H9 (cell line): Measurements from ENCODE around the gene KPTN. TPM values are rescaled to one million over a fixed set of nuclear protein-coding genes. Genes with fewer than 3 reads are reported as not detected.

ENCODE experiments used
- DNase-seq: peaks from one replicate; pipeline ENCODE4 v3.0.0-alpha.2; 2017
- H2AFZ ChIP-seq: one replicate; pipeline ENCODE4 v1.6.1; 2013; ENCODE audit warnings: mild to moderate bottlenecking, low read length, control low read depth, moderate library complexity
- H2AK5ac ChIP-seq: 2 replicates; pipeline ENCODE4 v1.6.1; 2013; ENCODE audit warnings: low read length, control low read depth, mixed read lengths; ENCODE audit not compliant: insufficient read length
- H2BK120ac ChIP-seq: one replicate; pipeline ENCODE4 v1.6.1; 2013; ENCODE audit warnings: low read depth, mild to moderate bottlenecking, low read length, control low read depth, inconsistent platforms; ENCODE audit not compliant: poor library complexity, severe bottlenecking
- H2BK12ac ChIP-seq: 2 replicates; pipeline ENCODE4 v1.6.1; 2013; ENCODE audit warnings: low read length, control low read depth, mixed read lengths, low read depth; ENCODE audit not compliant: insufficient read length
- H2BK15ac ChIP-seq: 2 replicates; pipeline ENCODE4 v1.6.1; 2013; ENCODE audit warnings: low read depth, low read length, control low read depth
- H2BK20ac ChIP-seq: one replicate; pipeline ENCODE4 v1.6.1; 2013; ENCODE audit warnings: low read depth, mild to moderate bottlenecking, low read length, control low read depth, inconsistent platforms; ENCODE audit not compliant: poor library complexity, severe bottlenecking
- H2BK5ac ChIP-seq: 2 replicates; pipeline ENCODE4 v1.6.1; 2013; ENCODE audit warnings: low read length, control low read depth, mixed read lengths; ENCODE audit not compliant: insufficient read length
- H3K14ac ChIP-seq: 2 replicates; pipeline ENCODE4 v1.6.1; 2013; ENCODE audit warnings: low read length, control low read depth; ENCODE audit not compliant: insufficient read depth
- H3K18ac ChIP-seq: 2 replicates; pipeline ENCODE4 v1.6.1; 2013; ENCODE audit warnings: low read depth, mild to moderate bottlenecking, mixed read lengths, low read length, control low read depth; ENCODE audit not compliant: insufficient read length
- H3K23ac ChIP-seq: 2 replicates; pipeline ENCODE4 v1.6.1; 2013; ENCODE audit warnings: low read length, control low read depth, mixed read lengths, low read depth; ENCODE audit not compliant: insufficient read length
- H3K23me2 ChIP-seq: 2 replicates; pipeline ENCODE4 v1.6.1; 2013; ENCODE audit warnings: low read depth, mild to moderate bottlenecking, mixed read lengths, low read length, control low read depth; ENCODE audit not compliant: insufficient read length, poor library complexity, severe bottlenecking
- H3K27ac ChIP-seq: 2 replicates; pipeline ENCODE4 v1.5.1; 2013; ENCODE audit warnings: low read length, control low read depth, mixed read lengths, low read depth; ENCODE audit not compliant: insufficient read length
- H3K27me3 ChIP-seq: 2 replicates; pipeline ENCODE4 v1.6.1; 2013; ENCODE audit warnings: low read length, control low read depth, inconsistent platforms; ENCODE audit not compliant: insufficient read depth
- H3K4ac ChIP-seq: 2 replicates; pipeline ENCODE4 v1.6.1; 2013; ENCODE audit warnings: low read depth, mild to moderate bottlenecking, control low read depth, inconsistent platforms, low read length, moderate library complexity
- H3K4me1 ChIP-seq: 2 replicates; pipeline ENCODE4 v1.6.1; 2013; ENCODE audit warnings: low read length, control low read depth, inconsistent platforms; ENCODE audit not compliant: insufficient read depth
- H3K4me2 ChIP-seq: 2 replicates; pipeline ENCODE4 v1.6.1; 2013; ENCODE audit warnings: low read length, control low read depth, mixed read lengths; ENCODE audit not compliant: insufficient read length, insufficient read depth
- H3K56ac ChIP-seq: 2 replicates; pipeline ENCODE4 v1.6.1; 2013; ENCODE audit warnings: low read depth, mild to moderate bottlenecking, mixed read lengths, low read length, control low read depth; ENCODE audit not compliant: insufficient read length
- H3K79me1 ChIP-seq: 2 replicates; pipeline ENCODE4 v1.6.1; 2013; ENCODE audit warnings: low read depth, mild to moderate bottlenecking, moderate library complexity, low read length, control low read depth, inconsistent platforms; ENCODE audit not compliant: insufficient read depth, poor library complexity, severe bottlenecking
- H3K79me2 ChIP-seq: 2 replicates; pipeline ENCODE4 v1.6.1; 2013; ENCODE audit warnings: low read length, control low read depth, inconsistent platforms; ENCODE audit not compliant: insufficient read depth
- H3K9ac ChIP-seq: 2 replicates; pipeline ENCODE4 v1.6.1; 2013; ENCODE audit warnings: low read length, control low read depth, mixed read lengths; ENCODE audit not compliant: insufficient read length; ENCODE audit errors: extremely low read depth
- H3K9me3 ChIP-seq: one replicate; pipeline ENCODE4 v1.6.1; 2013; ENCODE audit warnings: low read depth, low read length, inconsistent platforms; ENCODE audit not compliant: control insufficient read depth
- H3T11ph ChIP-seq: one replicate; pipeline ENCODE4 v1.6.1; 2013; ENCODE audit warnings: mild to moderate bottlenecking, low read length, control low read depth, inconsistent platforms
- H4K20me1 ChIP-seq: one replicate; pipeline ENCODE4 v1.6.1; 2013; ENCODE audit not compliant: control insufficient read depth, insufficient read length, insufficient read depth
- H4K5ac ChIP-seq: 2 replicates; pipeline ENCODE4 v1.6.1; 2013; ENCODE audit warnings: low read depth, mild to moderate bottlenecking, mixed read lengths, low read length, control low read depth; ENCODE audit not compliant: insufficient read length
- H4K8ac ChIP-seq: replicated peaks from 2 replicates; pipeline ENCODE4 v1.6.1; 2013; ENCODE audit warnings: low read length, control low read depth, mixed read lengths, low read depth; ENCODE audit not compliant: insufficient read length
- H4K91ac ChIP-seq: 2 replicates; pipeline ENCODE4 v1.6.1; 2013; ENCODE audit warnings: low read depth, mild to moderate bottlenecking, moderate library complexity, mixed read lengths, low read length, control low read depth; ENCODE audit not compliant: insufficient read length
- H3K27ac Mint-ChIP-seq, 3 experiments: 2 replicates in 2 of 3; 3 replicates in 1 of 3; pipeline ENCODE4 v1.8.0; 2020 to 2021; ENCODE audit warnings: mixed read lengths in 3 of 3, mild to moderate bottlenecking in 1 of 3, moderate library complexity in 1 of 3
- H3K27me3 Mint-ChIP-seq: 2 replicates; pipeline ENCODE4 v1.8.0; 2021; ENCODE audit warnings: low read depth, mild to moderate bottlenecking, moderate library complexity, mixed read lengths
- H3K36me3 Mint-ChIP-seq, 3 experiments: 2 replicates in 2 of 3; 3 replicates in 1 of 3; pipeline ENCODE4 v1.8.0; 2020 to 2021; ENCODE audit warnings: low read depth in 3 of 3, mixed read lengths in 3 of 3; ENCODE audit not compliant: insufficient read depth in 1 of 3
- H3K4me1 Mint-ChIP-seq, 2 experiments: 2 replicates each; pipeline ENCODE4 v1.8.0; 2020; ENCODE audit warnings: mixed read lengths in 2 of 2
- H3K4me3 Mint-ChIP-seq, 2 experiments: 2 replicates in 1 of 2; 3 replicates in 1 of 2; pipeline ENCODE4 v1.8.0; 2020 to 2021; ENCODE audit warnings: mild to moderate bottlenecking in 2 of 2, mixed read lengths in 2 of 2, moderate library complexity in 1 of 2
- H3K9me3 Mint-ChIP-seq, 2 experiments: 2 replicates in 1 of 2; 3 replicates in 1 of 2; pipeline ENCODE4 v1.8.0; 2020; ENCODE audit warnings: mild to moderate bottlenecking in 2 of 2, mixed read lengths in 2 of 2, moderate library complexity in 1 of 2
- WGBS: extraction: QIAGEN DNeasy Blood & Tissue Kit; methylation state at CpG from one replicate; pipeline ENCODE4 v1.1.7; 2013; ENCODE audit warnings: missing lambda C conversion rate, low lambda C conversion rate, mixed read lengths; ENCODE audit not compliant: insufficient read length; ENCODE audit errors: extremely low coverage; 5-methylcytosine and 5-hydroxymethylcytosine counted together
- total RNA-seq: library from RNA; stranded (reverse); gene quantifications from 2 replicates; pipeline ENCODE4 v1.2.1, GENCODE V29; 2021
- TF ChIP-seq, protein P1 (sequence below): fragments of 200-600 bp; sonication (generic); conservative IDR thresholded peaks from 3 replicates; pipeline ENCODE4 v1.8.0; 2021; ENCODE audit warnings: antibody characterized with exemption, mild to moderate bottlenecking

The KPTN gene
- total RNA-seq, 1 experiment from 2014 or later = 35.4 TPM

DNA sequence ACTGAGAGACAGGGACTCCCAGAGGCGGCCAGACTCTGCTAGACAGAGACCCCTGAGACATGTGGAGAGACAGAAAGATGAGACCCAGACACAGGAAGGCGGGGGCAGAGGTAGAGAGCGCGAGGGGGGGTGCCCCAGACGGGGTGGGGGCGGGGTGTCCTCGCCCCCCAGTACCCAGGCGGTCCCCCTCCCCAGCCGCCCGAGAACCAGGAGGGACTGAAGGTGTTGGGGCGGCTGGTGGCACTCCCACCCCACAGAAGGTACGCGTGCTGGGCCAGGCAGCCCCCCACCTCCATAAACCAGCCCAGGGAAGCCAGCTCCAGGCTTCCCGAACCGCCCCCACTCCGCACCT is 12.7 kb downstream of the KPTN start:
- Histone ChIP-seq H3K79me2 (no peaks in the 10 kb centered on the region; the same call in 1 of the 2 replicates), H3K23me2 (peaks cover 13% of the 10 kb centered on the region), H4K91ac (no peak overlapping the region), H2BK15ac (no peak overlapping the region), H3K18ac (no peak overlapping the region), H4K5ac (no peak overlapping the region), H2BK5ac (no peak overlapping the region), H2BK12ac (no peak overlapping the region), H2AK5ac (no peak overlapping the region), H4K8ac (no peak overlapping the region), H3K4ac (no peak overlapping the region), H2BK120ac (no peak overlapping the region), H3K9me3 (no peaks in the 10 kb centered on the region), H4K20me1 (no peaks in the 10 kb centered on the region), H3K4me1 (peaks cover 7% of the 10 kb centered on the region; the same call in 1 of the 2 replicates), H3K9ac (no peak overlapping the region), H3K27me3 (no peaks in the 10 kb centered on the region), H3K23ac (no peak overlapping the region), H3K56ac (no peak overlapping the region), H2AFZ (no peak overlapping the region), H3K4me2 (peak overlapping the region; percentile 82), H3K14ac (no peak overlapping the region; the same call in 1 of the 2 replicates), H3T11ph (no peak overlapping the region), H3K27ac (no peak overlapping the region), H2BK20ac (no peak overlapping the region), H3K79me1 (no peaks in the 10 kb centered on the region)
- H3K4me3 Mint-ChIP-seq = peak overlapping the region; percentile 78 to 85
- peaks cover 25% of the 10 kb centered on the region for H3K27me3 Mint-ChIP-seq
- H3K4me1 Mint-ChIP-seq = peaks cover 19 to 39% of the 10 kb centered on the region in 2 experiments
- DNase-seq = no peak
- TF ChIP-seq, protein P1, sequence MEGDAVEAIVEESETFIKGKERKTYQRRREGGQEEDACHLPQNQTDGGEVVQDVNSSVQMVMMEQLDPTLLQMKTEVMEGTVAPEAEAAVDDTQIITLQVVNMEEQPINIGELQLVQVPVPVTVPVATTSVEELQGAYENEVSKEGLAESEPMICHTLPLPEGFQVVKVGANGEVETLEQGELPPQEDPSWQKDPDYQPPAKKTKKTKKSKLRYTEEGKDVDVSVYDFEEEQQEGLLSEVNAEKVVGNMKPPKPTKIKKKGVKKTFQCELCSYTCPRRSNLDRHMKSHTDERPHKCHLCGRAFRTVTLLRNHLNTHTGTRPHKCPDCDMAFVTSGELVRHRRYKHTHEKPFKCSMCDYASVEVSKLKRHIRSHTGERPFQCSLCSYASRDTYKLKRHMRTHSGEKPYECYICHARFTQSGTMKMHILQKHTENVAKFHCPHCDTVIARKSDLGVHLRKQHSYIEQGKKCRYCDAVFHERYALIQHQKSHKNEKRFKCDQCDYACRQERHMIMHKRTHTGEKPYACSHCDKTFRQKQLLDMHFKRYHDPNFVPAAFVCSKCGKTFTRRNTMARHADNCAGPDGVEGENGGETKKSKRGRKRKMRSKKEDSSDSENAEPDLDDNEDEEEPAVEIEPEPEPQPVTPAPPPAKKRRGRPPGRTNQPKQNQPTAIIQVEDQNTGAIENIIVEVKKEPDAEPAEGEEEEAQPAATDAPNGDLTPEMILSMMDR = no peak
- peaks cover 1 to 9% (median 4%) of the 10 kb centered on the region in 3 experiments; a peak in 6 of 7 replicates for H3K36me3 Mint-ChIP-seq
- H3K27ac Mint-ChIP-seq = no peak overlapping the region
- WGBS = no CpG with 5 or more reads among the region's 16 CpGs
- H3K9me3 Mint-ChIP-seq = no peaks in the 10 kb centered on the region; a peak in 1 of 5 replicates
